Peyer's patch (tissue), 4 donors: Measurements from ENCODE around the gene BCL11A.

Experiments used
- POLR2A ChIP-seq, 2 donors: fragments of 450-650 bp; IDR thresholded peaks; one replicate each; pipeline ENCODE4 v1.5.1; 2017; ENCODE audit warnings: antibody characterized with exemption in 2 of 2, mild to moderate bottlenecking in 2 of 2, moderate library complexity in 2 of 2
- TF ChIP-seq, protein P1 (sequence below), 6 experiments: fragments of 450-650 bp in 4 of 6; fragments of 200-600 bp in 2 of 6; sonication (generic) in 1 of 6; IDR thresholded peaks; one replicate each; pipeline ENCODE4 v1.5.1; 2017 to 2019; ENCODE audit warnings: antibody characterized with exemption in 6 of 6, mild to moderate bottlenecking in 3 of 6, moderate library complexity in 1 of 6

DNA sequence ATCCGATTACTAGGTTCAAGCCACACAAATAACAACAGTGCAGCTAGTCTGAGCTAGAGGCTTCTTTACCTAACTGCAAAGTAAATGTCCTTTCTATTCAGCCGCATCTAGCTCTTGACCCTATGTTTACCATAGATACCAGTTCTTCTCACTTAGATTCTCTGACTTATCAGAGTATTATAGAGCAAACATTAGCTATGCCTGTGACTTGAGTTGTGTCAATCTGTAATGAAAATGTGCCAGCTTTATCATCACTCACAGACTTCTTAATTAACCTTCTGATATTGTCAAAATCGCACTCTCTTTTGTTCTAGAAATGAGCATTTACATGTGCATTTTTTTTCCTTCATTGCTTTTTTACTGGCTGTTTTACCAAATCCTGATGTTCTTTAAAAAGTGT, 79.9 kb downstream of the BCL11A start:
- TF ChIP-seq, protein P1, sequence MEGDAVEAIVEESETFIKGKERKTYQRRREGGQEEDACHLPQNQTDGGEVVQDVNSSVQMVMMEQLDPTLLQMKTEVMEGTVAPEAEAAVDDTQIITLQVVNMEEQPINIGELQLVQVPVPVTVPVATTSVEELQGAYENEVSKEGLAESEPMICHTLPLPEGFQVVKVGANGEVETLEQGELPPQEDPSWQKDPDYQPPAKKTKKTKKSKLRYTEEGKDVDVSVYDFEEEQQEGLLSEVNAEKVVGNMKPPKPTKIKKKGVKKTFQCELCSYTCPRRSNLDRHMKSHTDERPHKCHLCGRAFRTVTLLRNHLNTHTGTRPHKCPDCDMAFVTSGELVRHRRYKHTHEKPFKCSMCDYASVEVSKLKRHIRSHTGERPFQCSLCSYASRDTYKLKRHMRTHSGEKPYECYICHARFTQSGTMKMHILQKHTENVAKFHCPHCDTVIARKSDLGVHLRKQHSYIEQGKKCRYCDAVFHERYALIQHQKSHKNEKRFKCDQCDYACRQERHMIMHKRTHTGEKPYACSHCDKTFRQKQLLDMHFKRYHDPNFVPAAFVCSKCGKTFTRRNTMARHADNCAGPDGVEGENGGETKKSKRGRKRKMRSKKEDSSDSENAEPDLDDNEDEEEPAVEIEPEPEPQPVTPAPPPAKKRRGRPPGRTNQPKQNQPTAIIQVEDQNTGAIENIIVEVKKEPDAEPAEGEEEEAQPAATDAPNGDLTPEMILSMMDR (IDR thresholded peaks at IDR 0.05) = no peak
- TF ChIP-seq POLR2A (IDR thresholded peaks at IDR 0.05) = no peak
